ENCODE results near the gene HOXA5. TPM values are rescaled to one million over a fixed set of nuclear protein-coding genes. Genes with fewer than 3 reads are reported as not detected.

Gene HOXA5
- total RNA-seq, 1 experiment from 2014 or later = not detected

DNA sequence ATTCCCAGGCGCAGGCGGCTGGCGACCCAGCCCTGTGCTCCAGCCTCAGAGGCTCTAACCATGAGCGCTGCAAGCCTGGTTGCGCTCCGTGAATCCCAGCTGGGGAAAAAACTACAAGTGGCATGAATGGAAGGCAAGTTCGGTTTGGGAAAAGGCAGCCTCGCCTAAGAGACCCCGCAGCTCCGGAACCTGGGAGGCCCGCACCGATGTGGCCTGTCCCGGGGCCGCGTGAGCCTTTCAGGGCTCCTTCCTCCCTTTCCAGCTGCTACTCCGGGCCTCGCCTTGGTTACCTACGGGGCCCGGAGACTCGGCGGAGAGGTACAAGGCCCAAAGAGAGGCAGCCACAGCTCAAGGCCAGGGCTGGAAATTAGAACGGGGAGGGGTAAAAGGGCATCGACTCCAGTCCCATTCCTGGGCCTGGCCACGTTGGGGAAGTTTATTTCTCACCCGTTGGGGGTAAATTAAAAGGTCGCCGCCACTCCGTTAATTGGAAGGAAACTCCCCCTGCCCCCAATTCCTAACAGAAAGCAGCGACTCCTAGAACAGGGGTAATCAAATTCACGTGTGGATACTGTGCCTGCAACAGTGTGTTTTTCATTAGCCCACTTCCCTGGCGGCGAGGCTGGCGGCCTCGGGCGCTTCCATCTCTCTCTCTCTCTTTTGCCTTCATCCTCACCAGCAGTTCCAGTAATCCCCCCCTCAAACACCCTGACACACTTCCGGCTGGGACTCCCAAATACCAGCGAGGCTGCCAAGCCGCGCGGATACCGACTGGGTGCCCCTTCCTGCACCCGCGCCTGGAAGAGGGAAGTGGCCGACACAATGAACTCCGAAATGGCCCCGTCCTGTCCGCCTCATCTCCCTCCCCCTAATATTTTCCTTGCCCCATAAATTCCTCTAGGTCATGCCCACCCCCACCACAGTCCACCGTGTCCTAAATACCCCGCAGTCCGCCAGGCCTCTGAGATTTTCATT lies 23.3 kb upstream of the HOXA5 start:
- no peaks in the 10 kb centered on the region for H3K4me1 ChIP-seq (ENCODE audit: insufficient read depth, low read length)
- no peak overlapping the region for H2BK20ac ChIP-seq (ENCODE audit: low read depth, low read length, poor library complexity, severe bottlenecking)
- Mint-ChIP-seq H3K9me3 (peaks cover 5 to 21% of the 10 kb centered on the region in 2 experiments), H3K4me1 (peaks cover 0 to 15% of the 10 kb centered on the region in 2 experiments; a peak in 3 of 4 replicates), H3K4me3 (no peak overlapping the region), H3K36me3 (ENCODE audit: insufficient read depth in 1 of 3, low read depth in 3 of 3) (no peaks in the 10 kb centered on the region; a peak in 1 of 7 replicates), H3K27me3 (ENCODE audit: low read depth) (peaks cover 100% of the 10 kb centered on the region), H3K27ac (no peak overlapping the region)
- H3K18ac ChIP-seq (ENCODE audit: insufficient read length, low read depth, low read length) = no peak overlapping the region
- no peaks in the 10 kb centered on the region for H4K20me1 ChIP-seq (ENCODE audit: control insufficient read depth, insufficient read depth, insufficient read length)
- peaks cover 98% of the 10 kb centered on the region for H3K27me3 ChIP-seq (ENCODE audit: insufficient read depth, low read length)
- no peak overlapping the region for H3K56ac ChIP-seq (ENCODE audit: insufficient read length, low read depth, low read length)
- no peak overlapping the region for H2BK15ac ChIP-seq (ENCODE audit: low read depth, low read length)
- H3T11ph ChIP-seq (ENCODE audit: low read length) = no peak overlapping the region
- H3K27ac ChIP-seq (ENCODE audit: insufficient read length, low read depth, low read length) = no peak overlapping the region
- H3K23me2 ChIP-seq (ENCODE audit: insufficient read length, low read depth, low read length, poor library complexity, severe bottlenecking) = no peaks in the 10 kb centered on the region
- H2BK120ac ChIP-seq (ENCODE audit: low read depth, low read length, poor library complexity, severe bottlenecking) = no peak overlapping the region
- no peak overlapping the region for H2AFZ ChIP-seq (ENCODE audit: low read length)
- no peak overlapping the region for H3K23ac ChIP-seq (ENCODE audit: insufficient read length, low read depth, low read length)
- no peak overlapping the region for H3K9ac ChIP-seq (ENCODE audit: extremely low read depth, insufficient read length, low read length)
- no peak overlapping the region for H2AK5ac ChIP-seq (ENCODE audit: insufficient read length, low read length)
- WGBS (ENCODE audit: extremely low coverage, insufficient read length, low lambda C conversion rate) = no CpG with 5 or more reads among the region's 50 CpGs
- no peaks in the 10 kb centered on the region for H3K79me1 ChIP-seq (ENCODE audit: insufficient read depth, low read depth, low read length, poor library complexity, severe bottlenecking)
- DNase-seq = no peak
- no peak overlapping the region for H3K4me2 ChIP-seq (ENCODE audit: insufficient read depth, insufficient read length, low read length)
- no peaks in the 10 kb centered on the region for H3K79me2 ChIP-seq (ENCODE audit: insufficient read depth, low read length)
- no peak overlapping the region for H4K91ac ChIP-seq (ENCODE audit: insufficient read length, low read depth, low read length)
- no peak overlapping the region for H4K5ac ChIP-seq (ENCODE audit: insufficient read length, low read depth, low read length)
- H3K9me3 ChIP-seq (ENCODE audit: control insufficient read depth, low read depth, low read length) = no peaks in the 10 kb centered on the region
- no peak overlapping the region for H4K8ac ChIP-seq (replicated peaks; ENCODE audit: insufficient read length, low read depth, low read length)
- H2BK5ac ChIP-seq (ENCODE audit: insufficient read length, low read length) = no peak overlapping the region
- TF ChIP-seq CTCF (conservative IDR thresholded peaks at IDR 0.05) = no peak
- no peak overlapping the region for H3K14ac ChIP-seq (ENCODE audit: insufficient read depth, low read length)
- no peak overlapping the region for H2BK12ac ChIP-seq (ENCODE audit: insufficient read length, low read depth, low read length)
- no peak overlapping the region for H3K4ac ChIP-seq (ENCODE audit: low read depth, low read length)

All from H9 (cell line).